Suprapubic skin (tissue), 4 donors: Measurements from ENCODE around the gene WIPF3. TPM values are rescaled to one million over a fixed set of nuclear protein-coding genes. Genes with fewer than 3 reads are reported as not detected.
A peak's percentile ranks its signal among the peaks of the same experiment; 100 is the strongest.

ENCODE experiments used
- DNase-seq, 2 donors: peaks; one replicate each; pipeline ENCODE4 v3.0.0-alpha.2; 2019; ENCODE audit warnings: low spot score in 2 of 2
- H3K27ac ChIP-seq: fragments of 200-600 bp; sonication (generic); one replicate; pipeline ENCODE4 v1.5.1; 2019
- H3K27me3 ChIP-seq: fragments of 200-600 bp; sonication (generic); one replicate; pipeline ENCODE4 v1.5.1; 2019
- H3K36me3 ChIP-seq: fragments of 200-600 bp; sonication (generic); one replicate; pipeline ENCODE4 v1.5.1; 2019
- H3K4me1 ChIP-seq: fragments of 200-600 bp; sonication (generic); one replicate; pipeline ENCODE4 v1.5.1; 2019
- H3K4me3 ChIP-seq: fragments of 200-600 bp; sonication (generic); one replicate; pipeline ENCODE4 v1.5.1; 2019; ENCODE audit warnings: mild to moderate bottlenecking
- H3K9me3 ChIP-seq: fragments of 200-600 bp; sonication (generic); one replicate; pipeline ENCODE4 v1.5.1; 2019
- EP300 ChIP-seq: sonication (generic); formaldehyde crosslinking; IDR thresholded peaks from one replicate; pipeline ENCODE4 v1.6.1; 2017; ENCODE audit warnings: antibody characterized with exemption
- POLR2A ChIP-seq, 2 donors: fragments of 450-650 bp; IDR thresholded peaks; one replicate each; pipeline ENCODE4 v1.6.1; 2017; ENCODE audit warnings: antibody characterized with exemption in 2 of 2, mild to moderate bottlenecking in 2 of 2, moderate library complexity in 2 of 2
- POLR2AphosphoS5 ChIP-seq, 3 donors: sonication (generic); formaldehyde crosslinking; IDR thresholded peaks; one replicate each; pipeline ENCODE4 v1.6.1; 2017; ENCODE audit warnings: antibody characterized with exemption in 3 of 3
- WGBS: methylation state at CpG from one replicate; pipeline ENCODE4 v1.1.5; 2018; 5-methylcytosine and 5-hydroxymethylcytosine counted together
- total RNA-seq, 4 donors: library from RNA; depleted of rRNA; stranded (reverse); fragments of >200 nt; gene quantifications; one replicate each; pipeline ENCODE4 v1.1.0, GENCODE V29; 2016
- TF ChIP-seq, protein P1 (sequence below), 2 donors: fragments of 200-600 bp in 1 of 2; fragments of 450-650 bp in 1 of 2; sonication (generic) in 1 of 2; IDR thresholded peaks; one replicate each; pipeline ENCODE4 v1.5.1; 2016 to 2019; ENCODE audit warnings: antibody characterized with exemption in 2 of 2, mild to moderate bottlenecking in 1 of 2, moderate library complexity in 1 of 2

The WIPF3 gene
- total RNA-seq, 4 donors from 2014 or later: 0.30 to 1.4 (median 0.58) TPM

DNA sequence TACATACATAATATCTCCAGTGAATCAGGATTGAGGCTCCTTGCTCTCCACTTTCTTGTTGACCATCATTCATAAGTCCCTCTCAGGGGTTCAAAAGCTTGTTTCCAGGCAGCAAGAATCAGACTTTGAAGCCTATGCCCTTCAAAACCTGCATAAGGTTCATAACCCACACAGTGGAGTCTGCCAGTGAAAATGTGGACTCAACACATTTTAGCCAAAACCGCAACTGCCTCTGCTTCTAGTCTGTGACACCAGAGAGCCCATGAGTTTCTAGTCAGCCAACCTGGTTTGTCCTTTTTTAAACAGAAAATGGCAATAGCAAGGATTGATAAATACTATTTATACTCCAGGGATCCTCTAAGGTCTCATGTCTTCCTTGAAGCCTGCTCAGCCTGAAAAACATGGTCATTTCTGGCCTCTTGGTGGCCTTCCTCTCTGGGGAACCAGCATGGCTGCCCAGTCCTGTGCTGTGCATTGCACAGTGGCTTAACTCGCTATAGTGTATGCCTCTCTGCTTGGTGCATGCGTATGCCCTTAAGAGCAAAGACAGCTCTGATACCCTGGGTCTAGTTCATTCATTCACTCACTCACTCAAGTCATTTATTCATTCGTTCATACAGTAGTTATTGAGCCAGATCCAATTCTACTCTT, 67.5 kb downstream of the WIPF3 start:
- 91% methylated on average over 4 of the region's 4 CpGs for WGBS
- Histone ChIP-seq H3K4me3 (no peak overlapping the region), H3K27ac (no peak overlapping the region), H3K27me3 (no peaks in the 10 kb centered on the region), H3K36me3 (no peaks in the 10 kb centered on the region), H3K4me1 (no peaks in the 10 kb centered on the region), H3K9me3 (no peaks in the 10 kb centered on the region)
- DNase-seq: no peak
- TF ChIP-seq EP300: no peak
- TF ChIP-seq POLR2AphosphoS5 (IDR thresholded peaks at IDR 0.05): no peak
- no peak for TF ChIP-seq POLR2A (IDR thresholded peaks at IDR 0.05)

DNA sequence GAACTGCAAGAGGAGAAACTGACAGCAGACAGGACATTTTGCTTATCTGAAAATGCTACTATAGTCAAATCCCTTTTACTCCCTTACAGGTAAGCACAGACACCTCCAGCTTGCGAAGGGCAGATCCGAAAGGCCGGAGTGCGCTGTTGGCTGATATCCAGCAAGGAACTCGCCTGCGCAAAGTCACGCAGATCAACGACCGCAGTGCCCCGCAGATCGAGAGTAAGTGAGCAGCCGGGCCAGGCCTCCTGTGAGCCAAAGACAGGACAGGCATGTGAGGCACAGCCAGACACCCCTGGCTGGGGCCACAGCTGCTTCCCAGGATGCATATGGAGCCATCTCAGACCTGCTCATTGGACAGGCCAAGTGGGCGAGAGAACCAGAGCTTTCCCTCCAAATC, 69.4 kb downstream of the WIPF3 start:
- 96% methylated on average over 13 of the region's 13 CpGs for WGBS
- H3K27ac ChIP-seq: no peak overlapping the region
- no peak overlapping the region for H3K4me3 ChIP-seq
- no peaks in the 10 kb centered on the region for H3K36me3 ChIP-seq
- H3K27me3 ChIP-seq: no peaks in the 10 kb centered on the region
- H3K4me1 ChIP-seq: peaks cover 3% of the 10 kb centered on the region
- H3K9me3 ChIP-seq: no peaks in the 10 kb centered on the region
- no peak for DNase-seq
- no peak for TF ChIP-seq POLR2A (IDR thresholded peaks at IDR 0.05)

DNA sequence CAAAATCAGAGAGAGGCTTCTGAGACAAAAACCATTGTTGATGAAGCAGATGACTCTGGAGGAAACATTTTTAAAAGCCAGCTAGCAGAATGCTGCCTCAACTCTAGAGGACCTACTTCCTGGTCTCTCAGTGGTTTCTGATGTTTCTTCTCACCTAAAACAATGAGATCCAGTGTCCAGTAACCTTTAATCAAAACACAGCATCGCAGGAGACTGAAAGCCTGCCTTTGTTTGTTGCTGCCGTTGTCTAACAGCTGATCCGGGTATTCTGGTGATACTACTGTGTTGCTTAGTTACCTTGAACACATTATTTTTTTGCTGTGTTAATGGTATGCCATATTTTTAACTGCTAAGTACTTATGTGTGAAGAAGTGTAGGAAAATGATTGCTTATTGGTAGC, 70.9 kb downstream of the WIPF3 start:
- 27% methylated on average over 3 of the region's 3 CpGs for WGBS
- Histone ChIP-seq H3K36me3 (no peaks in the 10 kb centered on the region), H3K27me3 (no peaks in the 10 kb centered on the region), H3K27ac (no peak overlapping the region), H3K9me3 (no peaks in the 10 kb centered on the region), H3K4me1 (peaks cover 3% of the 10 kb centered on the region), H3K4me3 (no peak overlapping the region)
- TF ChIP-seq POLR2AphosphoS5 (IDR thresholded peaks at IDR 0.05): no peak
- no peak for DNase-seq

DNA sequence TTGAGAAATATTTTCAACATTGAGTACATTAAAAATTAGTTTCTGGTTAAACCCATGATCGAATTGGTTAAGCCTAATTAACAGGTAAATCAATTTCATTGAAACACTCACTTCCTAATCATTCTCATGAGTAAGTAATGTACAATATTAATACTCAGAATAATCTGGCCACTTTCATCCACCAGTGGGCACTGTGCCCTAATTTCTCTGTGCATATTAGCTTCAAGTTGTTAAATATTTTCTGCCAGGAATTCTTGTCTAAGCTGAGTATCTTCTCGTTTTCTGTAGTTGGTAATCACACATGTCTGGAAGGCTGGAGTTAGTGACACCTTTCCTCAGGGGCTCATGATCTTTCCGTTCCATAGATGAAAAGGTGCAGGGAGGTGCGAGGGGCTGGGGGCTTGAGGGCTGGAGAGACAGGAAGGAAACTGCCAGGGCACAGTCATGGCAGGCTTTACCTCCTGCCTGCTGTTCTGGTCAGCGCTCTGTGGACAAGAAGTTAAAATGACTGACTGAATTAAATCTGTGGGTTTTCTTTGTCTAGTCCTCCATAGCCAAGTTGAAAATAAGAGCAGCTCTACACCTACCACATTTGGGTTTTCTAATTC, 71.9 kb downstream of the WIPF3 start:
- Histone ChIP-seq H3K9me3 (no peaks in the 10 kb centered on the region), H3K27me3 (no peaks in the 10 kb centered on the region), H3K4me1 (peaks cover 3% of the 10 kb centered on the region), H3K36me3 (no peaks in the 10 kb centered on the region), H3K4me3 (no peak overlapping the region), H3K27ac (no peak overlapping the region)
- WGBS: 45% methylated on average over 5 of the region's 5 CpGs
- no peak for TF ChIP-seq EP300
- TF ChIP-seq, protein P1, sequence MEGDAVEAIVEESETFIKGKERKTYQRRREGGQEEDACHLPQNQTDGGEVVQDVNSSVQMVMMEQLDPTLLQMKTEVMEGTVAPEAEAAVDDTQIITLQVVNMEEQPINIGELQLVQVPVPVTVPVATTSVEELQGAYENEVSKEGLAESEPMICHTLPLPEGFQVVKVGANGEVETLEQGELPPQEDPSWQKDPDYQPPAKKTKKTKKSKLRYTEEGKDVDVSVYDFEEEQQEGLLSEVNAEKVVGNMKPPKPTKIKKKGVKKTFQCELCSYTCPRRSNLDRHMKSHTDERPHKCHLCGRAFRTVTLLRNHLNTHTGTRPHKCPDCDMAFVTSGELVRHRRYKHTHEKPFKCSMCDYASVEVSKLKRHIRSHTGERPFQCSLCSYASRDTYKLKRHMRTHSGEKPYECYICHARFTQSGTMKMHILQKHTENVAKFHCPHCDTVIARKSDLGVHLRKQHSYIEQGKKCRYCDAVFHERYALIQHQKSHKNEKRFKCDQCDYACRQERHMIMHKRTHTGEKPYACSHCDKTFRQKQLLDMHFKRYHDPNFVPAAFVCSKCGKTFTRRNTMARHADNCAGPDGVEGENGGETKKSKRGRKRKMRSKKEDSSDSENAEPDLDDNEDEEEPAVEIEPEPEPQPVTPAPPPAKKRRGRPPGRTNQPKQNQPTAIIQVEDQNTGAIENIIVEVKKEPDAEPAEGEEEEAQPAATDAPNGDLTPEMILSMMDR (IDR thresholded peaks at IDR 0.05): peak; percentile 28 to 33
- no peak for DNase-seq

DNA sequence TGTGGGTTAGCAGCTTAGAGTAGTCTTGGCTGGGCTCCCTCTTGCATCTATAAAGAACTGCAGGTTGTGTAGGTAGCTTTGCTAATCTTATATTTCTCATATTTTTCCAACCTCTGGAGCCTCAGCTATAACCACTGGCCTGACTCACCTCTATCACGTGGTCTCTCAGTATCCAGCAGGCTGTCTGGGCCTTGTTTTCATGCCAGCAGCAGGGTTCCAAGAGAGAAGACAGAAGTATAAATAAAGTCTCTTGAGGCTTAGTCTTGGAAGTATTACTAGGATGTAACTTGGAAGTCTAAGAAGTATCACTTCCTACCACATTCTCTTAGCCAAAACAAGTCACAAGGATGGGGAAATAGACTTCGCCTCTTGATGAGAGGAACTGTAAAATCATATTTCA, 73.3 kb downstream of the WIPF3 start:
- peaks cover 15% of the 10 kb centered on the region for H3K4me1 ChIP-seq
- TF ChIP-seq POLR2A (IDR thresholded peaks at IDR 0.05) (no peak), EP300 (no peak), POLR2AphosphoS5 (IDR thresholded peaks at IDR 0.05) (no peak)
- TF ChIP-seq, protein P1 (IDR thresholded peaks at IDR 0.05): no peak
- WGBS: 64% methylated on average over 2 of the region's 2 CpGs
- no peaks in the 10 kb centered on the region for H3K9me3 ChIP-seq
- H3K36me3 ChIP-seq: no peaks in the 10 kb centered on the region
- peaks cover 8% of the 10 kb centered on the region for H3K27me3 ChIP-seq
- H3K4me3 ChIP-seq: no peak overlapping the region
- H3K27ac ChIP-seq: no peak overlapping the region
- DNase-seq: no peak

DNA sequence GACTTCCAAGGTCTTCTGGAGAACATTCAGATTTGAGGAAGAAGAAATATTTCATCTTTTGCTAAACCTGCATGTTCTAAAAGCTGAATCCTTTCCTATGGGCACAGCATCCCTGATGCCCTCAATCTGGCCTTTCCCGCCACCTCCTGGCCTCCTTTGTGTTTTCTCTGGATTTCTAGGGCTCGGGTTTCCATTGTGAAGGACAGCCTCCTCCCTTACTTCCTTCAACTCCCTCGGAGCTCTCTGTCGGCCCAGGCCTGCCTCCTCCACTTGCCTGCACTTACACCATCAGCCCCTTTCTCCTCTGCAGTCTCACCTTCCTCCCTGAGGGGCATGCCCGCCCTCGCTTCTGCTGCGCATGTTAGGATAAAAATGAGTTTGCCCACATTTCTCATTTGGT, 75.4 kb downstream of the WIPF3 start:
- no peak for DNase-seq
- WGBS: 90% methylated on average over 7 of the region's 7 CpGs
- H3K36me3 ChIP-seq: no peaks in the 10 kb centered on the region

More for the DNA sequence above, 75.4 kb downstream of the WIPF3 start:
- Histone ChIP-seq H3K9me3 (no peaks in the 10 kb centered on the region), H3K4me3 (no peak overlapping the region), H3K27me3 (peaks cover 8% of the 10 kb centered on the region), H3K4me1 (peaks cover 15% of the 10 kb centered on the region), H3K27ac (no peak overlapping the region)
- no peak for TF ChIP-seq EP300
- TF ChIP-seq POLR2AphosphoS5 (IDR thresholded peaks at IDR 0.05): no peak
- TF ChIP-seq, protein P1 (IDR thresholded peaks at IDR 0.05): no peak
- no peak for TF ChIP-seq POLR2A (IDR thresholded peaks at IDR 0.05)
